HepG2 (cell line): ENCODE data around the gene ERMARD. TPM values are rescaled to one million over a fixed set of nuclear protein-coding genes. Genes with fewer than 3 reads are reported as not detected.
A peak's percentile ranks its signal among the peaks of the same experiment; 100 is the strongest.

Experiments used
- HDAC6 ChIP-seq: fragments of 200-600 bp; sonication (generic); IDR thresholded peaks from 2 replicates; pipeline ENCODE4 v1.7.0; 2017; ENCODE audit warnings: mild to moderate bottlenecking, antibody characterized with exemption, low read length, low read depth
- HHEX ChIP-seq: IDR thresholded peaks from 2 replicates; pipeline ENCODE4 v1.6.1; 2016; ENCODE audit warnings: control low read depth
- KMT2A ChIP-seq: sonication (generic); formaldehyde crosslinking; IDR thresholded peaks from 2 replicates; pipeline ENCODE4 v1.4.0; 2020; ENCODE audit warnings: missing genetic modification reagents
- NCOA2 ChIP-seq: sonication (generic); formaldehyde crosslinking; IDR thresholded peaks from 2 replicates; pipeline ENCODE4 v1.8.0; 2022; ENCODE audit warnings: inconsistent platforms
- NR3C1 ChIP-seq: sonication (generic); formaldehyde crosslinking; IDR thresholded peaks from 2 replicates; pipeline ENCODE4 v1.4.0; 2020; ENCODE audit warnings: missing genetic modification reagents
- PHF8 ChIP-seq: sonication (generic); formaldehyde crosslinking; IDR thresholded peaks from 2 replicates; pipeline ENCODE4 v1.5.0; 2020; ENCODE audit warnings: missing genetic modification reagents
- PTBP1 ChIP-seq: fragments of 200-400 bp; formaldehyde crosslinking; IDR thresholded peaks from 2 replicates; pipeline ENCODE4 v1.6.1; 2018; ENCODE audit warnings: low read length, low read depth; ENCODE audit not compliant: poor library complexity, severe bottlenecking
- SAP130 ChIP-seq: IDR thresholded peaks from 2 replicates; pipeline ENCODE4 v1.6.1; 2016; ENCODE audit warnings: low read depth
- SETDB1 ChIP-seq: sonication (generic); formaldehyde crosslinking; IDR thresholded peaks from 2 replicates; pipeline ENCODE4 v1.5.1; 2020; ENCODE audit warnings: missing genetic modification reagents, mild to moderate bottlenecking, borderline replicate concordance
- SOX13 ChIP-seq, 3 experiments: fragments of 450-650 bp in 1 of 3; sonication (generic) in 1 of 3; formaldehyde crosslinking in 1 of 3; IDR thresholded peaks in 2 of 3; conservative IDR thresholded peaks in 1 of 3; 2 replicates each; pipeline versions ENCODE4 v1.5.0 to v1.6.1; 2016 to 2020; ENCODE audit warnings: antibody characterized with exemption in 1 of 3, mild to moderate bottlenecking in 1 of 3, missing compliant biosample characterization in 1 of 3, missing genetic modification reagents in 1 of 3, moderate library complexity in 1 of 3
- SPEN ChIP-seq: sonication (generic); formaldehyde crosslinking; IDR thresholded peaks from 2 replicates; pipeline ENCODE4 v1.5.1; 2020; ENCODE audit warnings: low read depth, mild to moderate bottlenecking, missing genetic modification reagents
- TFE3 ChIP-seq: IDR thresholded peaks from 2 replicates; pipeline ENCODE4 v1.6.1; 2016
- TSC22D2 ChIP-seq: sonication (generic); formaldehyde crosslinking; IDR thresholded peaks from 2 replicates; pipeline ENCODE4 v1.5.1; 2020; ENCODE audit warnings: missing genetic modification reagents, mild to moderate bottlenecking, borderline replicate concordance
- ZFAT ChIP-seq: sonication (generic); formaldehyde crosslinking; conservative IDR thresholded peaks from 2 replicates; pipeline ENCODE4 v1.8.1; 2023; ENCODE audit warnings: missing genetic modification reagents, inconsistent platforms
- ZFYVE20 ChIP-seq: sonication (generic); formaldehyde crosslinking; IDR thresholded peaks from 2 replicates; pipeline ENCODE4 v1.8.0; 2023; ENCODE audit warnings: low read depth, mild to moderate bottlenecking, moderate library complexity, missing genetic modification reagents, borderline replicate concordance
- ZKSCAN8 ChIP-seq: IDR thresholded peaks from 2 replicates; pipeline ENCODE4 v1.6.1; 2016; ENCODE audit warnings: borderline replicate concordance, missing genetic modification reagents, missing compliant biosample characterization
- ZNF274 ChIP-seq: sonication (generic); formaldehyde crosslinking; IDR thresholded peaks from 2 replicates; pipeline ENCODE4 v1.5.1; 2020; ENCODE audit warnings: mild to moderate bottlenecking, missing genetic modification reagents
- ZNF451 ChIP-seq: sonication (generic); formaldehyde crosslinking; IDR thresholded peaks from 2 replicates; pipeline ENCODE4 v1.5.0; 2020; ENCODE audit warnings: mild to moderate bottlenecking, missing genetic modification reagents
- ZNF496 ChIP-seq: sonication (generic); formaldehyde crosslinking; IDR thresholded peaks from 2 replicates; pipeline ENCODE4 v1.8.1; 2023; ENCODE audit warnings: mild to moderate bottlenecking, moderate library complexity, missing genetic modification reagents; ENCODE audit not compliant: insufficient replicate concordance
- ZNF510 ChIP-seq: sonication (generic); formaldehyde crosslinking; IDR thresholded peaks from 2 replicates; pipeline ENCODE4 v1.4.0; 2020; ENCODE audit warnings: low read depth, mild to moderate bottlenecking, missing genetic modification reagents
- polyA plus RNA-seq, 8 experiments: library from polyadenylated mRNA; depleted of rRNA in 3 of 8; stranded (reverse) in 7 of 8; unstranded in 1 of 8; fragments of >200 nt; fragmentation: Illumina TruSeq in 4 of 8; extraction: Trizol in 4 of 8; gene quantifications; 2 replicates each; pipeline versions ENCODE4 v1.2.1 to v1.2.3, GENCODE V29; 2011 to 2016; ENCODE audit warnings: low read depth in 4 of 8, missing spikeins in 1 of 8, mixed read lengths in 1 of 8; ENCODE audit not compliant: insufficient read depth in 1 of 8
- total RNA-seq, 5 experiments: library from RNA; depleted of rRNA; stranded (reverse); fragments of >200 nt; fragmentation: Illumina TruSeq; extraction: Trizol; gene quantifications; 2 replicates each; pipeline ENCODE4 v1.2.3, GENCODE V29; 2016; ENCODE audit warnings: low read depth in 1 of 5
- TF ChIP-seq, protein P1 (sequence below): sonication (generic); formaldehyde crosslinking; IDR thresholded peaks from 2 replicates; pipeline ENCODE4 v1.4.0; 2020; ENCODE audit warnings: mild to moderate bottlenecking, missing genetic modification reagents
- TF ChIP-seq, protein P2 (sequence below): sonication (generic); formaldehyde crosslinking; IDR thresholded peaks from 2 replicates; pipeline ENCODE4 v1.5.1; 2020; ENCODE audit warnings: missing genetic modification reagents, mild to moderate bottlenecking, borderline replicate concordance
- TF ChIP-seq, protein P3 (sequence below): sonication (generic); formaldehyde crosslinking; IDR thresholded peaks from 2 replicates; pipeline ENCODE4 v1.8.0; 2022; ENCODE audit warnings: low read depth, missing genetic modification reagents

The ERMARD gene
- total and polyA plus RNA-seq, 2 of the 13 experiments (the other 11 are each of a cell fraction or from before 2014, with no cell fraction given), result 8.8 to 10.7 TPM

- peak; percentile 71 for TF ChIP-seq ZNF451 (CRISPR knock-in tag)
- TF ChIP-seq HHEX (CRISPR knock-in tag), result no peak
- no peak; the same call in 1 of the 2 replicates for TF ChIP-seq SOX13 (IDR thresholded peaks at IDR 0.05)
- TF ChIP-seq SOX13 (CRISPR knock-in tag; conservative IDR thresholded peaks at IDR 0.05 in 1 of 2, IDR thresholded peaks at IDR 0.05 in 1 of 2), result peak in 1 of 2 experiments; percentile 36; a peak in 2 of 4 replicates
- TF ChIP-seq ZFYVE20 (CRISPR knock-in tag), result peak; percentile 68
- TF ChIP-seq ZNF510, result peak; percentile 73
- peak; percentile 65 for TF ChIP-seq NCOA2
- 0 out of 2 replicates have a peak, but pooled peaks have one; percentile 75 for TF ChIP-seq TSC22D2 (CRISPR knock-in tag)
- TF ChIP-seq HDAC6, result no peak
- TF ChIP-seq, protein P1, sequence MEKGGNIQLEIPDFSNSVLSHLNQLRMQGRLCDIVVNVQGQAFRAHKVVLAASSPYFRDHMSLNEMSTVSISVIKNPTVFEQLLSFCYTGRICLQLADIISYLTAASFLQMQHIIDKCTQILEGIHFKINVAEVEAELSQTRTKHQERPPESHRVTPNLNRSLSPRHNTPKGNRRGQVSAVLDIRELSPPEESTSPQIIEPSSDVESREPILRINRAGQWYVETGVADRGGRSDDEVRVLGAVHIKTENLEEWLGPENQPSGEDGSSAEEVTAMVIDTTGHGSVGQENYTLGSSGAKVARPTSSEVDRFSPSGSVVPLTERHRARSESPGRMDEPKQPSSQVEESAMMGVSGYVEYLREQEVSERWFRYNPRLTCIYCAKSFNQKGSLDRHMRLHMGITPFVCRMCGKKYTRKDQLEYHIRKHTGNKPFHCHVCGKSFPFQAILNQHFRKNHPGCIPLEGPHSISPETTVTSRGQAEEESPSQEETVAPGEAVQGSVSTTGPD, result peak; percentile 83
- no peak; the same call in 1 of the 2 replicates for TF ChIP-seq ZKSCAN8 (CRISPR knock-in tag)
- peak; percentile 49; the same call in 1 of the 2 replicates for TF ChIP-seq TFE3
- peak; percentile 98 for TF ChIP-seq SAP130 (CRISPR knock-in tag)
- TF ChIP-seq SPEN (CRISPR knock-in tag), result peak; percentile 97
- TF ChIP-seq PHF8 (CRISPR knock-in tag), result peak; percentile 97
- TF ChIP-seq ZNF274 (CRISPR knock-in tag), result peak; percentile 86
- peak; percentile 52; the same call in 1 of the 2 replicates for TF ChIP-seq SETDB1 (CRISPR knock-in tag)
- no peak for TF ChIP-seq ZNF496 (CRISPR knock-in tag)
- TF ChIP-seq, protein P2, sequence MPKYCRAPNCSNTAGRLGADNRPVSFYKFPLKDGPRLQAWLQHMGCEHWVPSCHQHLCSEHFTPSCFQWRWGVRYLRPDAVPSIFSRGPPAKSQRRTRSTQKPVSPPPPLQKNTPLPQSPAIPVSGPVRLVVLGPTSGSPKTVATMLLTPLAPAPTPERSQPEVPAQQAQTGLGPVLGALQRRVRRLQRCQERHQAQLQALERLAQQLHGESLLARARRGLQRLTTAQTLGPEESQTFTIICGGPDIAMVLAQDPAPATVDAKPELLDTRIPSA, result peak; percentile 97
- TF ChIP-seq PTBP1, result peak; percentile 54
- peak; percentile 97 for TF ChIP-seq KMT2A (CRISPR knock-in tag)
- TF ChIP-seq, protein P3, sequence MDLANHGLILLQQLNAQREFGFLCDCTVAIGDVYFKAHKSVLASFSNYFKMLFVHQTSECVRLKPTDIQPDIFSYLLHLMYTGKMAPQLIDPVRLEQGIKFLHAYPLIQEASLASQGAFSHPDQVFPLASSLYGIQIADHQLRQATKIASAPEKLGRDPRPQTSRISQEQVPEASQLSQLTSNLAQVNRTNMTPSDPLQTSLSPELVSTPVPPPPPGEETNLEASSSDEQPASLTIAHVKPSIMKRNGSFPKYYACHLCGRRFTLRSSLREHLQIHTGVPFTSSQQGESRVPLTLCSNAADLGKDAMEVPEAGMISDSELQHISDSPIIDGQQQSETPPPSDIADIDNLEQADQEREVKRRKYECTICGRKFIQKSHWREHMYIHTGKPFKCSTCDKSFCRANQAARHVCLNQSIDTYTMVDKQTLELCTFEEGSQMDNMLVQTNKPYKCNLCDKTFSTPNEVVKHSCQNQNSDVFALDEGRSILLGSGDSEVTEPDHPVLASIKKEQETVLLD (CRISPR knock-in tag), result peak; percentile 82
- 0 out of 2 replicates have a peak, but pooled peaks have one; percentile 20 for TF ChIP-seq ZFAT (CRISPR knock-in tag)
- no peak for TF ChIP-seq NR3C1
Measured at GRCh38 chr6:169701954-169702839, 49.2 kb upstream of the ERMARD start, which contains the start of the genes C6orf120 and WDR27 (continued).
